ENCODE results near the gene RPTOR.

The RPTOR gene

GRCh38 chr17:80768389-80768788 is 223.8 kb downstream of the RPTOR start:
- no peak overlapping the region for H3K4me3 ChIP-seq (ENCODE audit: low read depth, low read length)
- TF ChIP-seq, protein P1, sequence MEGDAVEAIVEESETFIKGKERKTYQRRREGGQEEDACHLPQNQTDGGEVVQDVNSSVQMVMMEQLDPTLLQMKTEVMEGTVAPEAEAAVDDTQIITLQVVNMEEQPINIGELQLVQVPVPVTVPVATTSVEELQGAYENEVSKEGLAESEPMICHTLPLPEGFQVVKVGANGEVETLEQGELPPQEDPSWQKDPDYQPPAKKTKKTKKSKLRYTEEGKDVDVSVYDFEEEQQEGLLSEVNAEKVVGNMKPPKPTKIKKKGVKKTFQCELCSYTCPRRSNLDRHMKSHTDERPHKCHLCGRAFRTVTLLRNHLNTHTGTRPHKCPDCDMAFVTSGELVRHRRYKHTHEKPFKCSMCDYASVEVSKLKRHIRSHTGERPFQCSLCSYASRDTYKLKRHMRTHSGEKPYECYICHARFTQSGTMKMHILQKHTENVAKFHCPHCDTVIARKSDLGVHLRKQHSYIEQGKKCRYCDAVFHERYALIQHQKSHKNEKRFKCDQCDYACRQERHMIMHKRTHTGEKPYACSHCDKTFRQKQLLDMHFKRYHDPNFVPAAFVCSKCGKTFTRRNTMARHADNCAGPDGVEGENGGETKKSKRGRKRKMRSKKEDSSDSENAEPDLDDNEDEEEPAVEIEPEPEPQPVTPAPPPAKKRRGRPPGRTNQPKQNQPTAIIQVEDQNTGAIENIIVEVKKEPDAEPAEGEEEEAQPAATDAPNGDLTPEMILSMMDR (IDR thresholded peaks at IDR 0.05; ENCODE audit: low read depth, low read length, missing control alignments) = no peak
- no peaks in the 10 kb centered on the region for H3K27me3 ChIP-seq (replicated peaks)
- H3K27ac ChIP-seq = no peak overlapping the region
- DNase-seq = no peak
- in situ Hi-C loops (cut with HindIII; ENCODE audit: low pct_ligation_motif_present, low sequenced_read_pairs) = no loop called here
- H3K36me3 ChIP-seq (replicated peaks) = no peaks in the 10 kb centered on the region

- no peak for DNase-seq
- Histone ChIP-seq H3K36me3 (replicated peaks) (no peaks in the 10 kb centered on the region), H3K4me3 (ENCODE audit: low read depth, low read length) (no peak overlapping the region), H3K27ac (no peak overlapping the region), H3K27me3 (replicated peaks) (no peaks in the 10 kb centered on the region)
- in situ Hi-C loops (cut with HindIII; ENCODE audit: low pct_ligation_motif_present, low sequenced_read_pairs) = no loop called here
- TF ChIP-seq, protein P1 (IDR thresholded peaks at IDR 0.05; ENCODE audit: low read depth, low read length, missing control alignments) = no peak
Measured at GRCh38 chr17:80768936-80769335, 224.3 kb downstream of the RPTOR start.

- Histone ChIP-seq H3K4me3 (ENCODE audit: low read depth, low read length) (no peak overlapping the region), H3K36me3 (replicated peaks) (no peaks in the 10 kb centered on the region), H3K27me3 (replicated peaks) (no peaks in the 10 kb centered on the region), H3K27ac (no peak overlapping the region)
- no peak for DNase-seq
- TF ChIP-seq, protein P1 (IDR thresholded peaks at IDR 0.05; ENCODE audit: low read depth, low read length, missing control alignments) = no peak
- in situ Hi-C loops (cut with HindIII; ENCODE audit: low pct_ligation_motif_present, low sequenced_read_pairs) = no loop called here
Measured at GRCh38 chr17:80769516-80769915, 224.9 kb downstream of the RPTOR start.

DNA sequence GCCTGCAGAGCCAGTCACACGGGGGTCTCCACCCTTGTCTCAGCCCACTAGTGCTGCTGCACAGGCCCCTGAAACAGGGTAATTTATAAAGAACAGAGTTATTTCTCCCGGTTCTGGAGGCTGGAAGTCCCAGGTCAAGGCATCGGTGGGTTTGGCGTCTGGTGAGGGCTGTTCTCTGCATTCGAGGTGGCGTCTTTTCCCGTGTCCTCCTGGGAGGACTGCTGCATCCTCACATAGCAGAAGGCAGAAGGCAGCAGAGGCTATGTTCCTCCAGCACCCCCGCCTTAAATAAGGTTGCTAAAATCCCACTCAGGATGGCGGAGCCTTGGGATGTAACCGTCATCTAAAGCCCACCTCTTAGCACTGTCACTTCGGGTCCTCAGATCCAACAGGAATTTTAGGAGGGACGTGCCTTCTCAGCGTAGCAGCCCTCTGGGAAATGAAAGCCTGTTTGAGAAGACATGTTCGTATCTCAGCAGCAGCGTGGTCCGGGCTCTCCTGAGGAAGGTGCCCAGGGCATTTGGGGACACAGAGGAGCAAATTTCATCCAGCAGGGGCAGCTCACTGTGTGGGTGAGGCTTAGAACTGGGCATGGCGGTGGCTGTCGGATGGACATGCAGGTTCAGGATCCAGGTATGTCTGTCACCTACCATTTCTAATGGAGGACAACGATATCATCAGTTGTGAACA is 225.4 kb downstream of the RPTOR start:
- no peak overlapping the region for H3K4me3 ChIP-seq (ENCODE audit: low read depth, low read length)
- TF ChIP-seq, protein P1 (IDR thresholded peaks at IDR 0.05; ENCODE audit: low read depth, low read length, missing control alignments) = no peak
- H3K36me3 ChIP-seq (replicated peaks) = no peaks in the 10 kb centered on the region
- in situ Hi-C loops (cut with HindIII; ENCODE audit: low pct_ligation_motif_present, low sequenced_read_pairs) = no loop called here
- DNase-seq = no peak
- no peak overlapping the region for H3K27ac ChIP-seq
- H3K27me3 ChIP-seq (replicated peaks) = no peaks in the 10 kb centered on the region

DNA sequence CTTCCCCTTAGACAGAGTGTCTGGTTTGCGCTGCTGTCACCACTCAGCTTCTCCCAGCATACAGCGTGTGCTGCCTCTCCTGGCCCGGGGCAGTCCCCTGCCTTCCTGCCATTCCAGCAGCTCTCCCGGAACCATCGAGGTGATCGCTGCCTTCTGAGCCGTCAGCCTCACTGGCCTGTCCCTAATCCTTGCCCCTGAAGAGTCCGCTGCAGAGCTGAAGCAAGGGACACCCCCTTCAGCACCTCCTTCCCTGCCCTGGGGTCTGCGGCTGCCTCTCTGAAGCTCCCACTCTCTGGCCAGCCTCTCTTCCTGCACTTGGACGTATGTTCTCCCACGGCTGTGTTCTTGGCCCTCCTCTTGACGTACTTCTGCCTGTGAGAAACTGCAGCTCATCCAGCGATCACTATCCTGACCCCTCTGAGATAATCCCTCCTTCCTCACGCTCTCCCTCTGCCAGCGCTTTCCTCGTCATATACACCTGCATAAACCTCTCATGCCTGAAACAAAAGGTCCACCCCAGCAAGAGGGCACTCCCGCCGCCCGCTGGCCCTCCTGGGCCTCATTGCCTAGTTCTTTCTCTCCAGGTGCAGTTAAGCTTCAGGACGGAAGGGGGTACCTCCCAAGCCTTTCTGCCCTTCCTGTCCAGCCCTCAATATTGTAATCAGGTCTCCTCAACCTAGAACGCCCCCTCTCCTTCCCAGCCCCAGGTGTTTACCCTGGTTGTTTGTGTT is 226.4 kb downstream of the RPTOR start:
- Histone ChIP-seq H3K27me3 (replicated peaks) (no peaks in the 10 kb centered on the region), H3K27ac (no peak overlapping the region), H3K36me3 (replicated peaks) (no peaks in the 10 kb centered on the region), H3K4me3 (ENCODE audit: low read depth, low read length) (no peak overlapping the region)
- TF ChIP-seq, protein P1 (IDR thresholded peaks at IDR 0.05; ENCODE audit: low read depth, low read length, missing control alignments) = no peak
- in situ Hi-C loops (cut with HindIII; ENCODE audit: low pct_ligation_motif_present, low sequenced_read_pairs) = no loop called here
- no peak for DNase-seq
